ENCODE measurements around the gene TSPAN14.

TSPAN14 gene

GRCh38 chr10:80453842-80454512, at the start of gene TSPAN14:
Gene TSPAN14, plus strand, starts transcription at chr10:80454310. Its CDS starts 34,924 bp downstream, at chr10:80489234.
- Histone ChIP-seq H3K27me3 (ENCODE audit: insufficient read depth, poor library complexity, severe bottlenecking) (no peaks in the 10 kb centered on the region), H3K4me3 (ENCODE audit: severe bottlenecking) (peak within 1 kb of the TSS; percentile 69), H3K27ac (ENCODE audit: poor library complexity, severe bottlenecking) (peak within 1 kb of the TSS; percentile 100), H3K36me3 (ENCODE audit: low read depth) (peaks cover 7% of the 10 kb centered on the region; the same call in 1 of the 2 replicates), H3K4me1 (ENCODE audit: insufficient read depth, poor library complexity, severe bottlenecking) (peaks cover 26% of the 10 kb centered on the region), H3K9me3 (ENCODE audit: severe bottlenecking) (no peaks in the 10 kb centered on the region)
- peak; percentile 83 for DNase-seq (ENCODE audit: low spot score)
- ATAC-seq (ENCODE audit: low read depth) = peak; percentile 71
- TF ChIP-seq CTCF (IDR thresholded peaks at IDR 0.05; ENCODE audit: poor library complexity, severe bottlenecking) = peak; percentile 7

GRCh38 chr10:80405035-80405434, 49.1 kb upstream of the TSPAN14 start:
- H3K4me1 ChIP-seq (ENCODE audit: insufficient read depth, poor library complexity, severe bottlenecking) = no peaks in the 10 kb centered on the region
- no peaks in the 10 kb centered on the region for H3K9me3 ChIP-seq (ENCODE audit: severe bottlenecking)
- no peaks in the 10 kb centered on the region for H3K27me3 ChIP-seq (ENCODE audit: insufficient read depth, poor library complexity, severe bottlenecking)
- no peak for DNase-seq (ENCODE audit: low spot score)
- no peaks in the 10 kb centered on the region for H3K36me3 ChIP-seq (ENCODE audit: low read depth)
- no peak for TF ChIP-seq CTCF (IDR thresholded peaks at IDR 0.05; ENCODE audit: poor library complexity, severe bottlenecking)
- no peak for ATAC-seq (ENCODE audit: low read depth)
- no peak overlapping the region for H3K4me3 ChIP-seq (ENCODE audit: severe bottlenecking)
- no peak overlapping the region for H3K27ac ChIP-seq (ENCODE audit: poor library complexity, severe bottlenecking)

- DNase-seq (ENCODE audit: low spot score) (no peak), ATAC-seq (ENCODE audit: low read depth) (no peak)
- Histone ChIP-seq H3K27me3 (ENCODE audit: insufficient read depth, poor library complexity, severe bottlenecking) (no peaks in the 10 kb centered on the region), H3K4me1 (ENCODE audit: insufficient read depth, poor library complexity, severe bottlenecking) (peaks cover 3% of the 10 kb centered on the region), H3K9me3 (ENCODE audit: severe bottlenecking) (no peaks in the 10 kb centered on the region), H3K4me3 (ENCODE audit: severe bottlenecking) (no peak overlapping the region), H3K27ac (ENCODE audit: poor library complexity, severe bottlenecking) (no peak overlapping the region), H3K36me3 (ENCODE audit: low read depth) (no peaks in the 10 kb centered on the region)
- no peak for TF ChIP-seq CTCF (IDR thresholded peaks at IDR 0.05; ENCODE audit: poor library complexity, severe bottlenecking)
Measured at GRCh38 chr10:80405626-80406025, 48.5 kb upstream of the TSPAN14 start.

GRCh38 chr10:80406204-80406603, 47.9 kb upstream of the TSPAN14 start:
- no peak for ATAC-seq (ENCODE audit: low read depth)
- Histone ChIP-seq H3K4me1 (ENCODE audit: insufficient read depth, poor library complexity, severe bottlenecking) (peaks cover 9% of the 10 kb centered on the region), H3K36me3 (ENCODE audit: low read depth) (no peaks in the 10 kb centered on the region), H3K9me3 (ENCODE audit: severe bottlenecking) (no peaks in the 10 kb centered on the region), H3K27ac (ENCODE audit: poor library complexity, severe bottlenecking) (no peak overlapping the region), H3K4me3 (ENCODE audit: severe bottlenecking) (no peak overlapping the region), H3K27me3 (ENCODE audit: insufficient read depth, poor library complexity, severe bottlenecking) (no peaks in the 10 kb centered on the region)
- no peak for TF ChIP-seq CTCF (IDR thresholded peaks at IDR 0.05; ENCODE audit: poor library complexity, severe bottlenecking)
- no peak for DNase-seq (ENCODE audit: low spot score)

GRCh38 chr10:80407812-80408241, 46.3 kb upstream of the TSPAN14 start:
- DNase-seq (ENCODE audit: low spot score) (no peak), ATAC-seq (ENCODE audit: low read depth) (peak; percentile 60)
- TF ChIP-seq CTCF (IDR thresholded peaks at IDR 0.05; ENCODE audit: poor library complexity, severe bottlenecking) = no peak
- peak overlapping the region; percentile 50 for H3K4me3 ChIP-seq (ENCODE audit: severe bottlenecking)
- no peaks in the 10 kb centered on the region for H3K36me3 ChIP-seq (ENCODE audit: low read depth)
- no peaks in the 10 kb centered on the region for H3K9me3 ChIP-seq (ENCODE audit: severe bottlenecking)
- H3K4me1 ChIP-seq (ENCODE audit: insufficient read depth, poor library complexity, severe bottlenecking) = peaks cover 25% of the 10 kb centered on the region
- H3K27ac ChIP-seq (ENCODE audit: poor library complexity, severe bottlenecking) = no peak overlapping the region
- no peaks in the 10 kb centered on the region for H3K27me3 ChIP-seq (ENCODE audit: insufficient read depth, poor library complexity, severe bottlenecking)
